Hematopoietic multipotent progenitor cell treated with erythropoietin and hydrocortisone succinate and interleukin-3 and kit ligand, for 17 days (in vitro differentiated cells): ENCODE measurements around the gene YEATS4.

Experiments
- DNase-seq: peaks from one replicate; pipeline ENCODE4 v3.0.0-alpha.2; 2015; ENCODE audit warnings: low spot score

The YEATS4 gene

GRCh38 chr12:69392179-69392928 lies 32.8 kb downstream of the YEATS4 start:
- DNase-seq: no peak

- DNase-seq: no peak
Measured at GRCh38 chr12:69396041-69396440, 36.5 kb downstream of the YEATS4 start.

GRCh38 chr12:69396963-69397362 lies 37.4 kb downstream of the YEATS4 start:
- DNase-seq: no peak

- no peak for DNase-seq
Measured at GRCh38 chr12:69397978-69398377, 38.4 kb downstream of the YEATS4 start.

- no peak for DNase-seq
Measured at GRCh38 chr12:69401940-69402339, 42.4 kb downstream of the YEATS4 start.

GRCh38 chr12:69404851-69405565 lies 45.5 kb downstream of the YEATS4 start:
- DNase-seq: no peak

- DNase-seq: no peak
Measured at GRCh38 chr12:69405566-69405865, 46.0 kb downstream of the YEATS4 start.

- no peak for DNase-seq
Measured at GRCh38 chr12:69406217-69406616, 46.7 kb downstream of the YEATS4 start.

- no peak for DNase-seq
Measured at GRCh38 chr12:69410571-69410970, 51.0 kb downstream of the YEATS4 start.

GRCh38 chr12:69412655-69413054 lies 53.1 kb downstream of the YEATS4 start:
- DNase-seq: no peak

GRCh38 chr12:69415471-69416275 lies 56.1 kb downstream of the YEATS4 start:
- DNase-seq: peak; percentile 11

- DNase-seq: no peak
Measured at GRCh38 chr12:69417231-69417630, 57.7 kb downstream of the YEATS4 start.

GRCh38 chr12:69417741-69418167 lies 58.2 kb downstream of the YEATS4 start:
- no peak for DNase-seq

GRCh38 chr12:69419701-69420100 lies 60.2 kb downstream of the YEATS4 start:
- DNase-seq: no peak

- no peak for DNase-seq
Measured at GRCh38 chr12:69421548-69421947, 62.0 kb downstream of the YEATS4 start.

- no peak for DNase-seq
Measured at GRCh38 chr12:69423037-69423905, 63.7 kb downstream of the YEATS4 start.

GRCh38 chr12:69425417-69425816 lies 65.9 kb downstream of the YEATS4 start:
- no peak for DNase-seq

- no peak for DNase-seq
Measured at GRCh38 chr12:69428351-69429073, 69.0 kb downstream of the YEATS4 start.

- DNase-seq: no peak
Measured at GRCh38 chr12:69430942-69431590, 71.5 kb downstream of the YEATS4 start.

- no peak for DNase-seq
Measured at GRCh38 chr12:69431591-69432222, 72.2 kb downstream of the YEATS4 start.
